KBM-7 (cell line): ENCODE results near the gene ZNRF1.

ENCODE experiments used
- DNase-seq: peaks from one replicate; pipeline ENCODE4 v3.0.0-alpha.2; 2015
- in situ Hi-C: fragments of 300-500 bp; cut with MboI; formaldehyde crosslinking; loops from 2 replicates; pipeline ENCODE4 v1.14.3; 2020; ENCODE audit warnings: low sequenced_read_pairs, low pct_unique_long_range_greater_than_20kb, mixed read lengths

ZNRF1 gene

DNA sequence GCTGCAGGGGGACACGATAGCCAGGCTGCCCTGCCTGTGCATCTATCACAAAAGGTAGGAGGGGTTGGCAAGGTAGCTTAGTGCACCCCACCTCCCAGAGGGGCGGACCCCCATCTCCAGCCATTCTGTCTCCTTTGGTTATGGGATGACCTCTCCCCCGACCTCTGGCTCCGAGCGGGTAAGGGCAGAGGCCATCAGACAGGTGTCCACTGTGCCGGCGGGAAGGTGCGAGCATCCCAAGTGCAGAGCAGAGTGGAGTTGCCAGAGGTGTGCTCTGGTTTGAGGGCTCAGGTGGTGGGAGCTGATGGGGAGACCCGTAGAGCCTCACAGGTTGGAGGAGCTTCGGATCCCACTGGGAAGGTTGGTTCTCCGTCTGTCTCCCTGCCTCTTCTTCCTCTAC lies 106.0 kb downstream of the ZNRF1 start:
- no peak for DNase-seq
- in situ Hi-C loops: no loop called here

DNA sequence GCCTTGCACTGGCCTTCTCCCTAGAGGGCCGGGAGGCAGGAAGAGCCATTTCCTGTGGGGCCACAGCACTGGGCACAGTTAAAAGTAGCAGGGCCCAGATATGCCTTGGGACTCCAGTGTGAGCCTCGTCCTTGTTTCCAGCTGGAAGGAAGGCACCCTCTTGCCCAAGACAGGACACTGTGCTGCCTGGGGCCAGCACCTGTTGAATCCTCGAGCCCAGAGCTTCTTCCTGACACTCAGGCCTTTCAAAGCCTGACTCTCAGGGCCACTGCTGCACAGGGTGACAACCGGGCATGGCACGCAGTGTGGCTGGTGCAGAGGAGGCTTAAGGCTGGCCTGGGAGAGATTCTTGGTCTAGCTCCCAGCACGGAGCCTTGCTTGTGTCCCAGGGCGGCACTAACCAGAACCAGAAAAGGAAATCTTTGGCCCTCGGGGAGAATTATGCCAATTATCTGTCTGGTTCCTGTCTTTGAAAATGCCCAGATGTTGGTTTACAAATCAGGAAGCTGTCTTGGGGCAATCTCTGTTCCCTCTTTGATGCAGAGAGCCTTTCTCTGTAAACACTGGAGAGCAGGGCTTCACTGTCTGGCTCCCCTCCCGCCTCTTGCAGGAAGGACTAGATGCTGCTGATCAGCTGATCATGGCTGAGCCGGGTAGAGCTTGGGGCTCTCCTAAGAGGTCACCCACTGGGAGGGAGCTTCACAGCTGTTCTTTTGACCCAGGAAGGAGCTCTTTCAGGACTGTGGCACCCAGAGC lies 106.7 kb downstream of the ZNRF1 start:
- peak; percentile 82 for DNase-seq
- in situ Hi-C loops: no loop called here

DNA sequence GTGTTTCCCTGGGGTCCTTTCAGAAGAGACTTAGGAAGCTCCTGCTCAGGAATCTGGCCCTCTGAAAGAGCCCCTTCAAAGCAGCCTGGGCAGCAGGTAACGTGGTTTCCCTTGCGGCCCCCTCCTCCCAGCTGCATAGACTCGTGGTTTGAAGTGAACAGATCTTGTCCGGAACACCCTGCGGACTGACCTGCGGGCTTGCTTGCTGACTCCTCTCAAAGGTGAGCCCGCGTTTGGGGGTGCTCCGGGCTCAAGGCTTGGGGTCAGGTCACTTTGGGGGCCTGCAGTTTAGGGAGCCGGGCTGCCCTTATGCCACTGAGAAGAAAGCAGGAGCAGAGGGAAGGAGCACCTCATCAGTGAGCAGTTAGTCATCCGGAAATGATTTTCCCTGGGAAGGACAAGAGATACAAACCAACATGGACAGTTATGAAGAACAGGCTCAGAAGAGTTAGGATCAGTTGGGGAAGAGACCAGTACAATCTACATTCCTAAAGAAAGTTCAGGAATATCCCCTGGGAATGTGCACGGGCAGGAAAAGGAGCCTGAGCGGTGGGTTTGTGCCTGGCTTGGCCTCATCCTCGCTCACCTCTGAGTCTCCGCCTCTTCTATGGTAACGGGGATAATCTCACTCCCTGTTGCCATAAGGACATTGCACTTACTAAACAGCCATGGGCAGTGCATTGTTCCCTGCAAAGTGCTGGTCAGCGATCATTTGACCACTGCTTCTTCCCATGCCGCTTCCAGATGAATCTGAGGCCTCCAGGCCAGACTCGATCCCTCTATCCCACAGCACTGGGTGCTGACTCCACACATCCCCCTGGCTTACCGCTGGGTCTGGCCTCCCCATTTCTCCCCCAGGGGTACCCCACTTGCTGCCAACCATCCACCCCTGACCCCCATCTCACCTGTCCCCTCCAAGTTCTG lies 107.8 kb downstream of the ZNRF1 start:
- in situ Hi-C loops: no loop called here
- DNase-seq: no peak

DNA sequence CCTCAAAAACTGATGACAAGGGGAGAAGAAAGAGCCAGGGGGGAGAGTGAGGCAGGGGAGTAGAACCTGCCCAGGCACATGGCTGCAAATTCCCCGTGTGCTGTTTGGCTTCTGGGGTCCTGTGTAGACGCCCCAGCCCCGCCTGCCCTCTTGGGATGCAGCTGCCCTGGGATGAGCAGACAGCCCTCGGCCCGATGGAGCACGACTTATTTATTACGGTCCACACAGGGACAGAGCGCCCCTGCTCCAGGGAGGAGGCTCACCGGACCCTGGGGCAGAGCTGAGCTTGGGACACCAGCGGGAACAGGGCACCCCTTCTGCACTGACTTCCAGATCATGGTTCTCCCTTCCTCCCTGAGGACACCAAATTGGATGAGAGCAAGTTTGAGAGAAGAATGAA lies 108.7 kb downstream of the ZNRF1 start:
- in situ Hi-C loops: no loop called here
- DNase-seq: no peak

DNA sequence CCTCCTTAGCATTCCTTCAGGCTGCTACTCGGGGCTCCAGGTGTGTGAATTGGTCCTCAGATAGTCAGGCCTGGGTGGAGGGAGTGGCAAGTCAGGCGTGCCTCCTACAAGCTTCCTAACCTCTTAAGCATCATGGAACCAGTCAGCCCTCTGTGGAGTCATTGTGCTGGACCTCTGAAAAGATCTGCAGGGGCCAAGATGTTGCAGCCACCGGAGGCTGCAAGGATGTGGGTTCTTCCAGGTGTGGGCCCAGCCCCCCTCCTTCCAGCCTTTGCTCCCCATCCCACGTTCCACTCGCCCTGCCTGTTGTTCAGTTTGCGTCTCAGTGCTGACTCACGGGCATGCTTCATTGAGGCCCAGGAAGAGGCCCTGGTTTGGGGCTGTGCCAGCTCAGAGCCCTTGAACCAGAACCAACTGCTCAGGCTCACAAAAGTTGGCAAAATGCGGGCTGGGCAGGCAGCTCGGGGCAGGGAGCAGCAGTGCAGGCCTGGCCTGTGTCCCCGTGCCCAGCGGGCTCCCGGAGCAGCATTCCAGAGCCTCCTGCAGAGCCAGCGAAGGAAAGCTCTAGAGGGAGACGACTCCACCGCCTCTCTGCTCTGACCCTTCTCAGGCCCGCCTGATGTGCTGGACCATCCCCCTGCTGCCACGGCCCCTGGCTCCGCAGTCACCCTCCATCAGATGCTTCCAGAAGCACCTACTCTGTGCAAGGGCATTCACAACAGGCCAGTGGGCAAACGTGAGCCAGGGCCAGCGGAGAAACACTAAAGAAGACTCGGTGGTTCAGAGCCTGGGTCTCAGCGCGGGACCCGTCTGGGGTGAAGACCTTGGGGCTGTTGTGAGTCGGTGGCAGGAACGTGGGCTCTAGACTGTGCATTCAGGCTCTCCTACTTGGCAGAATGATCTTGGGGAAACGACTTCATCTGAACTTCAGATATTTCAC lies 110.2 kb downstream of the ZNRF1 start:
- DNase-seq: peak; percentile 74
- in situ Hi-C loops: no loop called here

DNA sequence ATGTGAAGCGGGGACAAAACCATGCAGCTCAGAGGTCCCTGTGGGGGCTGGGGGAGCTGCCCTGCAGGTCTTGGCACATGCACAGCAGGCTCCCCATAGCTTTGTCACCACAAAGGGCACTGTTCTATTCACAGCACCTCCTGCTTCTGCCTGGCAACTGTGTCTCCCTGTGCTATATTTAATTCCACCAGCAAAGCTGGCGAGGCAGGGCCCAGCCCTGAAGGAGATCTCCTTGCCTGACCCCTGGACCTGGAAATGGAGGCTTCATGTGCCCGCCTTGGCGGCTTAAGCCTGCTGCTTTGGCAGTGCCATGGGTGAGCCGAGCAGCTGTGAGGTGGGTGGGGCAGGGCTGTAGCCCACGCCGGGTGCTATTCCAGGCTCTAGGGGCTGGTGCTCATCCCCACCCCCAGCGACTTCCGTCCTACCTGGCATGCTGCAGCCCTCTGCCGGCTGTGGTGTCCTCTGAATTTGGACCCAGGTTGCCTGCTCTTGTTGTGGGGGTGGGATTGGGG lies 111.0 kb downstream of the ZNRF1 start:
- DNase-seq: no peak
- in situ Hi-C loops: loop anchor here (10.0 kb wide), 1 partner anchor 115 kb away; the partner anchor contains the start of gene ZNRF1

DNA sequence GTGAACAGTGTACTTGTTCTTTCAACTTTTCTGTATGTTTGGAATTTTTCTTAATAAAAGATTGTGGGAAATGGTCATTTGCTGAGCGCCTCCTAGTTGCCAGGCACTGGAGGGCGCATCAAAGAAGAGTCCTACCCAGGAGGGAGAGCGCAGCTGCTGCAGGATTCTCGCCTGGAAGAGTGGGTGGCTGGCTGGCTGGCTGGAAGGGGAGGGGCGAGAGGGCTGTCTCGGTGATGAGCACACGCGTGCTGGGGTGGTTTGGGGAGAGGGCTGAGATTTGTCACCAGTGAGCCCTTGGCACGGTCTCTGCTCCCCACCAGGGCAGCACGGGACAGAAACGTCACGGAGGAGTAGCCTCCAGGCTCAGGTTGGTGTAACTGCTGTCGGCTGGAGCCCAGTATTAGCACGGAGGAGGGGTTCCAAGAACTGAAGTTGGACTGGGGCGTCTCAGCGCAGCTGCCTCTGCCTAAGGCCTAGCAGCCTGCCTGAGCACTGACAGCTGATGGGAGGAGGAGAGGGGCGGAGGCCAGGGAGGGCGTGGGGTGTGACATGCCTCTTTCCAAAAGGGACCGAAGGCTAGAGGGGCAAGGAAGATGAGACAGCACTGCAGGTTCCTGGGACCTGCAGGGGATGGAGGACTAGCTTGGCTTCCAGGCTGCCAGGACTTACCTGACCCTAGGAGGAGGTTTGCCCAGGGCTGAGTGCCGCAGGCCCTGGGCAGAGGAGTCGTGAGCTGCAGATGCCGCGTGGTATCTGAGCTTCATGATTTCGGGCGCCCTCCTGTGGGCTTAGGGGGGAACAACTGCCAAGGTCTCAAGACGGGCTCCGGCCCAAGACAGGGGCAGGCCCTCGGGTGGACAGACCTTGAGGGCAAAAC lies 112.1 kb downstream of the ZNRF1 start:
- in situ Hi-C loops: loop anchor here (10.0 kb wide), 1 partner anchor 116 kb away; the partner anchor contains the start of gene ZNRF1

DNA sequence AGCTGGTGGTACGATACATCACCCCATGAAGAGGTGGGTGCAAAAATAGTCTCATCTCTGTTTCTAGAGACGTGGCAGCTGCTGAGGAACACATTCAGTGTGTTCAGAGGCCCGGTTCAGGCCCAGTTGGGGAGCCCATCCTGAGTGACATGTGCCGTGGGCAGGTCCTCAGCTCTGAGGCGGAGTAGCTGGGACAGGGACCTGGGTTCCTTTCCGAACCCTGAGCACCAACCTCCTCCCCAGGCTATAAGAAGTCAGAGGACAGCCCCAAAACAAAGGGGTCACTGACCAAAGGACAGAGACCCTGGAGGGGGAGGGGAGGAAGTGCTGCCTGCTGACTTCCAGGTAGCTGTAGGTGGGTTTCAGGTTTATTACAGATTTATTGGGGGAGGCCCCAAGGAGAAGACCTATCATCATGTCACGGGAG lies 112.7 kb downstream of the ZNRF1 start:
- in situ Hi-C loops: loop anchor here (10.0 kb wide), 1 partner anchor 117 kb away; the partner anchor contains the start of gene ZNRF1
- DNase-seq: no peak

More for the DNA sequence above, 112.1 kb downstream of the ZNRF1 start:
- DNase-seq: peak; percentile 89

DNA sequence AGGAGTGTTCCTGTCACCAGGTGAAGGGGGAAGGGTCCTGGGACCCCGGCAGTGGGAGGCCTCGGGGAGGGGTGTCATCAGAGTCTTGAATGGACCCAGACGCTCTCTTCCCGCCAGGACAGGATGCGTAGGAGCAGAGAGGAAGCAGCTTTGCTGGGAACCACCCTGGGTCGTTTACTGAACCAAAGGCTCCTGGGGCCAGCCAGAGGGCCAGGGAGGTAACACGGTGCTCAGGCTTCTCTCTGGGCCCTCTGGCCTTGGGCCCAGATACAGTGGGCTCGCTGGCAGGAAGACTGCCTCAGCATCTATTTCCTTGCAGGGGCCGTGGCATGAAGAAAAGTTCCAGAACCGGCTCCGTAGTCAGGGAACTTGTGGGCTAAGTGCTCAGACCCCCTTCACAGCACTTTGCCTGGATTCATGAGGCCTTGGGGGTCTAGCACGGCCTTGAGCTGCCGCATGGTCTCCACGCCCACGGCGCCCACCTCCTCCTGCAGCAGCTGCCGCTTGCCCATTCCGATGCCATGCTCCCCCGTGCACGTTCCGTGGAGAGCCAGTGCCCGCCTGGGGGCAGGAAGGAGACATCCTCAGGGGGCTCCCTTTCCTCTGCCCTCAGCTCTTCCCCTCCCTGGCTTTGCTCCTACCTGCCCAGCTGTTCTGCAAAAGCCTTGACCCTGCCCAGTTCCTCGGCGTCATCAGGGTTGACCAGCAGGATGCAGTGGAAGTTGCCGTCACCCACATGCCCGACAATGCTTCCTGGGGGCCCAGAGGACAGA lies 113.3 kb downstream of the ZNRF1 start:
- in situ Hi-C loops: loop anchor here (10.0 kb wide), 1 partner anchor 117 kb away; the partner anchor contains the start of gene ZNRF1
- DNase-seq: peak; percentile 35

DNA sequence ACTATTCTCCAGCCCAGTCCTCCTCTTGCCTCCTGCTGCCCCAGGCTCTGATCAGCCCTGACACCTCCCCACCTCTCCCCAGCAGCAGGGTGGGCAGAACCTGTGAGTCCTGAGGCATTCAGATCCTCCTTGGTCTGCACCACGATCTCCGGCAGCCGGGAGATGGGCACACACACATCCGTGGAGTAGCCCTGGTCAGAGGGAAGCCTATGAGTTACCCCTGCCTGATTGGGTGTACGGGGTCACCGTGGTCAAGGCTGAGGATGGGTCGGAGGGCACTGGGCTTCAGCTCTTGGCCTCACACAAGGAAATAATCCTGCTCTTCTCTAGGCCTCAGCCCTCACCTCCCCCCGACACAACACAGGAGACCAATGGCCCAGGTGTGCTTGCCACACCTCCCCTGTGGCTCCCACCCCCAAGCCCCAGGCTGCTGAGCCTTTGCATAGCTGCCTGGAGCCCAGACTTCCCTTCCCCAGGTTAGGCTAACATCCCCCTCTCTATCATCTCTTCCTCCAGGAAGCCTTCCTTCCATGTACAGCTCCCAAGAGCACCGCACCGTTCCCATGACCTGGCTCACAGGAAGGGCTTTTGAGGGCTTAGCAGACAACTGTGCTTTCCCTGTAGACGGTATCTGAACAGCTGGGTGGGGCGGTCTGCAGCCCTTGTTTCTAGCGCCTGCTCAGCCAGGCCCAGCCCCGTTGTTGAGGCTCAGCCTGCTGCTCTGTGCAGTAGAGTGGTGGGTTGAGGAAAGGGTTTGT lies 114.1 kb downstream of the ZNRF1 start:
- DNase-seq: no peak
- in situ Hi-C loops: loop anchor here (10.0 kb wide), 1 partner anchor 118 kb away; the partner anchor contains the start of gene ZNRF1

DNA sequence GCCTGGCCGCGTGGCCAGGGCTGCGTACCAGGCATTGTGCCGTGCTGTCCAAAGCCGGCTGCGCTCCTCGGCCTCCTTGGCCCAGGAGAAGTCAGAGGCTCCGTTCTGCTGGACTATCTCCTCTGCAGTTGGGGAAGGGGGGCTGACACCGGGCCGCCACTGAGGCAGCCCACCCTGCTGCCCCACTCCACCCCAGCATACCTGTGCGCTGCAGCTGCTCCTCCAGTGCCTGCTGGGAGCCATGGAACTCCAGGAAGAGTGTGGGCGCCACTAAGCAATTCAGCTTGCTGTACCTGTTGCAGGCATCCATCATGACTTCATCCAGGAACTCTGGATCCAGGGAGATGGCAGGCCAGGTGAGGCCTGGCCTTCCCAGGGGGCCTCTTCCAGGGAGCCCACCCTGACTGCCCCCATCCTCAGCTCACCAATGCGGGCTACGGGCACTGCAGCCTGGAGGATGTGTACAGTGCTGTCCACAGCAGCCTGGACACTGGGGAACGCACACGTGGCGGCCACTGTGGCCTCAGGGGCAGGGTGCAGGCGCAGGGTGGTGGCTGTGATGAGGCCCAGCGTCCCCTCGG lies 114.8 kb downstream of the ZNRF1 start:
- DNase-seq: no peak
- in situ Hi-C loops: loop anchor here (10.0 kb wide), 1 partner anchor 119 kb away; the partner anchor contains the start of gene ZNRF1

DNA sequence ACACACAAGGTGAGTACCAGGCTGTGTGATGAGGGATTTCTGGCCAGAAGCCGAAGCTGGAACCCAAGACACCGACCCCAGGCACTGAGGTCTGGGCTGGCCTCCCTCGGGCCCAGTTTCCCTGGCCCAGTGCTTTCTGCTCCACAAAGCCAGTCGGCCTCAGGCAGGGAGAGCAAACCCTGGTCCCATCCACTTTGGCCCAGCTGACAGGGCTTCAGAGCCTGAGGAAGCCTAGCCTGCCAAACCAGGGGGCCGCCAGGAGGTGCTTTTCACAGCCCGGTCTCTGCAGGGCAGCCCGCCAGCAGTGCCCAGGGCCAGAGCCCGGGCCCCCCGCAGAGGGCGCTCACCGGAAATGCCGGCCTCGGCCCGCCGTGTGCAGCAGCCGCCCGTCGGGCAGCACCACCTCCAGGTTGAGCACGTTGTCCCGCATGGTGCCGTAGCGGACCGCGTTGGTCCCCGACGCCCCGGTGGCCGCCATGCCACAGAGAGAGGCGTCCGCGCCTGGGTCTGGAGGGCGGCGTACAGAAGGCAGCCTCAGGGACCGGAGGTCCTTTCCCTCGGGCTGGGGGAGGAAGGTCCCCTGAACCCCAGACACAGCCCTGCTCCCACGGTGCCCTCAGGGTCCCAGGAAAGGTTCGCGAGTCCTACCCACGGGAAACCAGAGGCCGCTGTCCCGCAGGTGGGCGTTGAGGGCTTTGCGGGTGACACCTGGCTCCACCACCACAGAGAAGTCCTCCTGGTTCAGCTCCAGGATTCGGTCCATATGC lies 115.5 kb downstream of the ZNRF1 start:
- no peak for DNase-seq
- in situ Hi-C loops: loop anchor here (10.0 kb wide), 1 partner anchor 120 kb away; the partner anchor contains the start of gene ZNRF1

DNA sequence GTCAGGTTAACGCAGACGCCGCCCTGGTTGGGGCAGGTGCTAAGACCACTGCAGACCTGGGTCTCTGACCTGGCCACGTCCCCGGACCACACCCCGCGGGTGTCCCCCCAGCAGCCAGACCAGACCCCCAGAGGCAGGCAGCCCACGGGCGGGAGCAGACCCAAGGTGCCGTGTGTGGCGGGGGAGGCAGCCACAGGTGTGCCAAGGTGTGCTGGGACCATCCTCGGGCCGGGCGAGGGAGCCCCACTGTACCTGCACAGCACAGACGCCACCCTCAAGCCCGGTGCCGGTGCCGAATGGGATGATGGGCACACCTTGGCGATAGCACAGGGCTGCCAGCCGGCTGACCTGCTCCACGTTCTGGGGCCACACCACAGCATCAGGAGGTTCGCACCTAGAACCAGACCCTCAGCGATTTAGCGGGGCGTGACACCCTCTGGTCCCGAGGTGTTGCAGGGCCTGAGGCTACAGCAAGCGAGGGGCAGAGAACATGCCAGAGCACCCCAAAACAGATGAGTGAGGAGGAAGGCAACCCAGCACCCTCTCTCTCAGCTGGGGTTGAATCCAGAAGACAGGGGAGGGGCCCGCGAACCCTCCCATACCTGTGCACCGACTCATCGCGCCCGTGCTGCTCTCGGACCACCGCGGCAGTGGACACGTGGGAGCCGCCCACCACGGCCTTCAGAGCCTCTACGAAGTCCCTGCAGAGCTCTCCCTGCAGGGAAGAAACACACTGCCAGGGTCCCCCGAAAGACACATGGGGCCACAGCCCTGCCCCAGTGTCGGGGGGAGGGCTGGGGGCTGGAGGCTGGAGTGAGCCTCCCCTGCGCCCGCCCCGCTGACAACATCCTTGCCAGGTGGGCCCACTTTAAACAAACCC lies 116.4 kb downstream of the ZNRF1 start:
- DNase-seq: no peak
- in situ Hi-C loops: loop anchor here (10.0 kb wide), 1 partner anchor 120 kb away; the partner anchor contains the start of gene ZNRF1
